A673 (cell line): ENCODE results near the gene RCAN3. TPM values are rescaled to one million over a fixed set of nuclear protein-coding genes. Genes with fewer than 3 reads are reported as not detected.

Experiments
- BruUV-seq: library from RNA; stranded (reverse); fragments of 400-500 nt; replicated peaks from 2 replicates; lab custom pipeline; 2021; lab: Mats Ljungman, UMichigan
- CTCF ChIA-PET: fragments of 300-600 bp; sonication (Branson Sonifier 250); formaldehyde crosslinking; loops from one replicate; lab custom pipeline; 2022; ENCODE audit warnings: antibody characterized with exemption; lab: Charles Lee
- POLR2A ChIA-PET: fragments of 300-600 bp; sonication (Branson Sonifier 250); formaldehyde crosslinking; loops from one replicate; lab custom pipeline; 2022; ENCODE audit warnings: antibody characterized with exemption; ENCODE audit not compliant: low non-redundant PET; lab: Charles Lee
- DNase-seq: peaks from one replicate; pipeline ENCODE4 v3.0.0-alpha.2; 2015; ENCODE audit warnings: low spot score
- H3K27ac ChIP-seq: fragments of 200-600 bp; sonication (generic); 2 replicates; pipeline ENCODE4 v1.5.1; 2016; ENCODE audit warnings: mixed run types, low read depth, mild to moderate bottlenecking, mixed read lengths, antibody characterized with exemption, low read length; ENCODE audit not compliant: poor library complexity, severe bottlenecking
- H3K27me3 ChIP-seq: fragments of 200-600 bp; sonication (generic); replicated peaks from 2 replicates; pipeline ENCODE4 v1.6.1; 2017; ENCODE audit warnings: mixed run types, low read depth, mild to moderate bottlenecking, mixed read lengths, antibody characterized with exemption, low read length; ENCODE audit not compliant: insufficient read depth, poor library complexity
- H3K36me3 ChIP-seq: fragments of 200-600 bp; sonication (generic); 2 replicates; pipeline ENCODE4 v1.6.1; 2016; ENCODE audit warnings: mixed run types, mild to moderate bottlenecking, mixed read lengths, antibody characterized with exemption, low read length; ENCODE audit not compliant: insufficient read depth, poor library complexity, severe bottlenecking
- H3K4me1 ChIP-seq: fragments of 200-600 bp; sonication (generic); 2 replicates; pipeline ENCODE4 v1.6.1; 2017; ENCODE audit warnings: mixed run types, mild to moderate bottlenecking, mixed read lengths, antibody characterized with exemption, low read length; ENCODE audit not compliant: insufficient read depth, poor library complexity, severe bottlenecking
- H3K4me3 ChIP-seq: fragments of 200-600 bp; sonication (generic); 2 replicates; pipeline ENCODE4 v1.5.1; 2016; ENCODE audit warnings: low read depth, mixed run types, mild to moderate bottlenecking, mixed read lengths, low read length; ENCODE audit not compliant: poor library complexity, severe bottlenecking
- H3K9me3 ChIP-seq: fragments of 200-600 bp; sonication (generic); 2 replicates; pipeline ENCODE4 v1.6.1; 2016; ENCODE audit warnings: mixed run types, low read depth, mild to moderate bottlenecking, mixed read lengths, antibody characterized with exemption, low read length; ENCODE audit not compliant: poor library complexity, severe bottlenecking
- CTCF ChIP-seq: fragments of 300-800, 200-600 bp; sonication (generic); conservative IDR thresholded peaks from 2 replicates; pipeline ENCODE4 v1.5.1; 2017; ENCODE audit warnings: low read depth, mild to moderate bottlenecking, antibody characterized with exemption, low read length, moderate library complexity, mixed read lengths
- EZH2 ChIP-seq: fragments of 200-600 bp; sonication (generic); IDR thresholded peaks from 2 replicates; pipeline ENCODE4 v1.6.1; 2017; ENCODE audit warnings: borderline replicate concordance, low read depth, mild to moderate bottlenecking, mixed read lengths, antibody characterized with exemption, low read length; ENCODE audit not compliant: poor library complexity, severe bottlenecking
- intact Hi-C: fragments of 100-400 bp; cut with micrococcal nuclease; formaldehyde crosslinking; loops from one replicate; pipeline ENCODE4 v1.10.0; 2022; ENCODE audit not compliant: unreplicated experiment
- total RNA-seq: library from RNA; stranded (reverse); gene quantifications from 2 replicates; pipeline ENCODE4 v1.2.3, GENCODE V29; 2021

Gene RCAN3
- total RNA-seq, 1 experiment from 2014 or later, result 7.4 TPM

GRCh38 chr1:24483441-24483840 lies 19.2 kb upstream of the RCAN3 start:
- H3K9me3 ChIP-seq, result no peaks in the 10 kb centered on the region
- no peaks in the 10 kb centered on the region for H3K36me3 ChIP-seq
- no peaks in the 10 kb centered on the region for H3K4me1 ChIP-seq
- no peak overlapping the region for H3K4me3 ChIP-seq
- ChIA-PET POLR2A (no interaction called here), CTCF (no interaction called here)
- H3K27ac ChIP-seq, result no peak overlapping the region
- BruUV-seq, result no TSS peak
- intact Hi-C loops, result no loop called here
- no peak for TF ChIP-seq CTCF
- TF ChIP-seq EZH2, result no peak
- no peaks in the 10 kb centered on the region for H3K27me3 ChIP-seq
- no peak for DNase-seq

DNA sequence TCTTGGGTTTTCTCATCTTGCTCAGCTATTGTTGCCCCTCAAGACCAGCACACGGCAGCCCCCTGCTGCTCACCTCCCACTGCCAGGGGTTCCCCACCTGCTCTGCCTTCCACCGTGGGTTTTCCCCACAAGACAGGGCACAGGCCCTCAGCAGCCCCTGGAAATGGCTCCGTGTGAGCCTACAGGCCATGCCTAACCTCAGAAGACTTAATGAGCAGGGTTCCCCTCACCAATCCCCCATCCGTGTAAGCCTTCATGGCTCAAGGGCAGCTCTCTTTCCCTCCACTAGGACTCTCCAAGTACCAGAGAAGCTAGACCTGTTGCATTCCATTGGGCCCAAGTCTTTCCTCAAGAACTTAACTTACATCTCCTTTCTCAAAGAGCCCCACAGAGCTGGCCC lies 18.4 kb upstream of the RCAN3 start:
- Histone ChIP-seq H3K27ac (no peak overlapping the region), H3K27me3 (no peaks in the 10 kb centered on the region), H3K36me3 (no peaks in the 10 kb centered on the region), H3K4me1 (no peaks in the 10 kb centered on the region), H3K4me3 (no peak overlapping the region), H3K9me3 (no peaks in the 10 kb centered on the region)
- TF ChIP-seq EZH2 (no peak), CTCF (no peak)
- intact Hi-C loops, result no loop called here
- CTCF ChIA-PET, result no interaction called here
- POLR2A ChIA-PET, result no interaction called here
- no TSS peak for BruUV-seq
- no peak for DNase-seq

- DNase-seq, result no peak
Observed at GRCh38 chr1:24486331-24487065, 16.1 kb upstream of the RCAN3 start.

More at GRCh38 chr1:24486331-24487065, 16.1 kb upstream of the RCAN3 start:
- CTCF ChIA-PET, result no interaction called here
- no peaks in the 10 kb centered on the region for H3K4me1 ChIP-seq
- POLR2A ChIA-PET, result no interaction called here
- H3K36me3 ChIP-seq, result no peaks in the 10 kb centered on the region
- no TSS peak for BruUV-seq
- no peaks in the 10 kb centered on the region for H3K27me3 ChIP-seq
- intact Hi-C loops, result no loop called here
- TF ChIP-seq EZH2, result no peak
- TF ChIP-seq CTCF, result no peak
- no peak overlapping the region for H3K4me3 ChIP-seq
- no peak overlapping the region for H3K27ac ChIP-seq
- no peaks in the 10 kb centered on the region for H3K9me3 ChIP-seq
